Activated T-helper 1 cell treated with Interleukin-2 at 50 U/mL for 16 hours (primary cell): Measurements from ENCODE around the gene GPR42.
"Not testable (repeated sequence)": the region's sequence is repeated elsewhere in the genome, so short reads cannot be mapped to it uniquely, and the experiment has no call there.

Experiments
- DNase-seq: peaks from one replicate; pipeline ENCODE4 v3.0.0-alpha.2; 2020; ENCODE audit warnings: low read depth

Gene GPR42

GRCh38 chr19:35347171-35347929, 23.5 kb upstream of the GPR42 start, which contains the start of gene FFAR1:
TSS of gene FFAR1 (plus strand) at chr19:35347902. CDS start at chr19:35351552, 3,650 bp downstream.
- no peak for DNase-seq

- no peak for DNase-seq
Measured at GRCh38 chr19:35347930-35348298, 23.0 kb upstream of the GPR42 start.

- no peak for DNase-seq
Measured at GRCh38 chr19:35348911-35349611, 21.8 kb upstream of the GPR42 start.

- DNase-seq: no peak
Measured at GRCh38 chr19:35349614-35350521, 21.0 kb upstream of the GPR42 start.

- DNase-seq: no peak
Measured at GRCh38 chr19:35350591-35350990, 20.3 kb upstream of the GPR42 start.

GRCh38 chr19:35351411-35352176, 19.3 kb upstream of the GPR42 start:
- DNase-seq: no peak

GRCh38 chr19:35352177-35352447, 18.8 kb upstream of the GPR42 start:
- DNase-seq: no peak

- DNase-seq: peak; percentile 35
Measured at GRCh38 chr19:35352448-35353304, 18.2 kb upstream of the GPR42 start.

GRCh38 chr19:35353635-35354034, 17.2 kb upstream of the GPR42 start:
- no peak for DNase-seq

- no peak for DNase-seq
Measured at GRCh38 chr19:35354898-35355297, 16.0 kb upstream of the GPR42 start.

- no peak for DNase-seq
Measured at GRCh38 chr19:35355791-35356460, 14.9 kb upstream of the GPR42 start.

GRCh38 chr19:35357867-35358573, 12.8 kb upstream of the GPR42 start, which contains the start of gene FFAR3:
TSS of gene FFAR3 (plus strand) at chr19:35358460. CDS start at chr19:35358891, 431 bp downstream.
- no peak for DNase-seq

GRCh38 chr19:35358834-35359233, 12.0 kb upstream of the GPR42 start:
- not testable (repeated sequence) for DNase-seq

GRCh38 chr19:35359395-35359794, 11.5 kb upstream of the GPR42 start:
- not testable (repeated sequence) for DNase-seq

GRCh38 chr19:35360081-35360480, 10.8 kb upstream of the GPR42 start:
- not testable (repeated sequence) for DNase-seq

- no peak for DNase-seq
Measured at GRCh38 chr19:35360880-35361420, 9.9 kb upstream of the GPR42 start.

GRCh38 chr19:35362261-35363000, 8.4 kb upstream of the GPR42 start:
- no peak for DNase-seq

GRCh38 chr19:35363001-35363590, 7.8 kb upstream of the GPR42 start:
- no peak for DNase-seq
